Right kidney (tissue), 1 donor: ENCODE results near the gene H2AZ1.

Experiments used
- DNase-seq: peaks from one replicate; pipeline ENCODE4 v3.0.0-alpha.2; 2016

H2AZ1 gene

GRCh38 chr4:99947608-99948007 lies 2.5 kb downstream of the H2AZ1 start:
- no peak for DNase-seq

DNA sequence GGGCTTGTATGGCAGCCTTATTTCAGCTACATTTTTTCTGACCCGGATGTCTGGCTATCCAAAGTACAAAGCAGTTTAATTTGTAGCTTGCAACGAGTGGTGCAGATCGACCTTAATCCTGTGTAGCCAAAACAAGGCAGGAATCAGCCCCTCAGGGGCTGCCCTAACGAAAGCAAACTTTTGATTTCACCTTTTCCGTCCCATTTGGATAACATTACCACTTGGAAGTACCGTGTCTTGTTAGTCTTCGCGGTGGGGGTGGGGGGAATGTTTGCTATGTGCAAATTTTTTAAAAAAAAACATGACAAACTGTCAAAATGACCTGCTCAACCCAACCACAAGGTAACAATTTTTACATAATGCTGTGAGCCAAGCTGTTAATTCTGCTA lies 2.9 kb downstream of the H2AZ1 start:
- DNase-seq = no peak

GRCh38 chr4:99946356-99947189 lies 3.5 kb downstream of the H2AZ1 start, which contains the start of gene DNAJB14:
TSS of gene DNAJB14 (minus strand) at chr4:99946618. CDS start at chr4:99946571, 47 bp downstream.
- DNase-seq = peak; percentile 89

DNA sequence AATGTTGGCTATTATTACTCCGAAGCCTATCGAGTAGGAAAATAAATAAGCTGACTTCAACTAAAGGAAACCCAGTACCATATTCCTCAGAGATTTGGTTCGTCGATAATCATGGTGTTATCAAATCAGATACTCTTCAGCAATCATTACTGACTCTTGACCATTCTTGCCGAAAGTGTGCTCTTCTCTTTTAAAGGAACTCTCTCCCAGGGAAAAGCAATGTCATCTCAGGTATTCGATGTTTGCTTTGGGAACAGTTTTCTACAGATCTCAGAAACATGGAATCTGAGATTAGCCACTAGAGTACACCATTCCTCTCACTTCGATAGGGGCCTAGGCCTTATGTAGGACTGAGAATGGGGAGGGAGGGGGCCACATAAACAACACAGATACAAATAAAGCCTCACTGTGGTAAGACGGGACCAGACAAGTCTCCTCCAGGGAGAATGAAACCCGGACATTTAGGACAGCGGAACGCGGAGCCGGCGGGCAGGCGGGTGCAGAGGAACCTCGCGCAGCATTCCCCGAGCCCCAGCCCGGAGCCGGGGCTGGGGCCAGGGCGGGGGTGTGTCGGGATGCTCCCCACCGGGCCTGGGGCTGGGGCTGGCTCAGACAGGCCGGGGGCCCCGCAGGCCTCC lies 4.2 kb downstream of the H2AZ1 start:
- peak; percentile 68 for DNase-seq

DNA sequence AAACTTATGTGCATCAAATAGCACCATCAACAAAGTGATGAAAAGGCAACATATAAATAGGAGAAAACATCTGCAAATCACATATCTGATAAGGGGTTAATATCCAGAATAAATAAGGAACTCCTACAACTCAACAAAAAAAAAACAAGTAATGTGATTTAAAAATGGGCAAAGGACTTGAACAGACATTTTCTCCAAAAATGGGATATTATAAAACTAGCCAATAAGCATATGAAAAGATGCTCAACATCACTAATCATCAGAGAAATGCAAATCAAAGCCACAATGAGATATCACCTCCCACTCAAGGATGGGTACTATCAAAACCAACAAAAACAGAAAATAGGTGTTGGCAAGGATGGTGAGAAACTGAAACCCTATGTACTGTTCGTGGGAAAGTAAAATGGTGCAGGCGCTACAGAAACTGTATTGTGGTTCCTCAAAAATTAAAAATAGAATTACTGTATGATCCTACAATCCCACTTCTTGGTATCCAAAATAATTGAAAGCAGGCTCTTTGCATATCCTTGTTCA lies 6.1 kb downstream of the H2AZ1 start:
- DNase-seq = no peak

DNA sequence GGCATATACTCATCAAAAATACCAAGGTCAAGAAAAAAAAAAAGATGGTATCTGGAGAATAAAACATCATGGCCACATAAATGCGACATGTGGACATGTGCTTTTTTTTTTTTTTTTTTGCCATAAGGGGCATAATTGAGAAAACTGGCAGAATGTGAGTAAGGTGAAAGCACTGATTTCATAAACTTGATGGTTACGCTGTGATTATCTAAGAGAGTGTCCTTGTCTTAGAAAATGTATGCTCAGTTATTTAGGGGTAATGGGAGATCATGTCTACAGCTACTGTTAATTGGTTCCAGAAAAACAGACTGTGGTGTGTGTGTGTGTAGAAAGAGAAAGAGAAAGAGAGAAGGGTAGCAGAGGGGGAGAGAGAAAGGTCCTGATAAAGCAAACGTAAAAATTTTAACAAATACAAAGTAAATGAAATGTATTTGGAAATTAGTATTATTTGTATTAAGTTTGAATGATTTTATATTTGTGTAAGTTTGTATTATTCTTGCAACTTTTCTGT lies 11.8 kb downstream of the H2AZ1 start:
- no peak for DNase-seq

DNA sequence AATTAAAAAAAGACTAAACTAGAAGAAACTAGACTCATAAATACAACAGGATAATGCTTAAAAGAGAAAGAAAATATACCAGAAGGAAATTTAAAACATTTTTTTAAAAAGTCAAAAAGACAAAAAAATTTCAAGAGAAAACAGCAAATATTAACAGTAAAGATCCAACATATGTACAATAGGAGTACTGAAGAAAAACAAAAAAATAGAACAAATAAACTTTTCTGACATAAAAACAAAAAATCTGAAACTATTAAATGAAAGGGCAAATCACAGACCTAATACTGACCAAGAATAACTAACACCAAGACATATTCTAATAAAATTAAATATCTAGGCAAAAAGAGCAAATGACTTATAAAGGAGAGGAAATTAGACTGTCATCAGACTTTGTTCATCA lies 15.2 kb downstream of the H2AZ1 start:
- DNase-seq = no peak

- DNase-seq = no peak
Observed at GRCh38 chr4:99927566-99927965, 22.5 kb downstream of the H2AZ1 start.

DNA sequence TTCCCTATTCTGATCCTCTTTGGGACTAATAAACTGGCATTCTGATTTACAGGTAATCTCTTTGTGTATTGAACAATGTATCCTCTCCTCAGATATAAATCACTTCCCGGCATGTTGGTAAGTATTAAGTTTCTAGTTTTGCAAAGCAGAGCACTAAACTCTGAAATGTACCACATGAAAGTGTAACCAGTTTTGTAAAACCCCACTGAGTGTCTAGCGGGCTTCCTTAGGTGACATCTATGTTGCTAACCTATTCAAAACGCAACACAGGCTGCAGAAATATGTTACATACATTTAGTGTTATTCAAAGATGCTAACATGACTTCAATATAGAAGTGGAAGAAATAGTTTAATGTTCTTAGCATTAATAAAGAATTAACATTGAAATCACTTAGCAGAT lies 28.9 kb downstream of the H2AZ1 start:
- DNase-seq = no peak

DNA sequence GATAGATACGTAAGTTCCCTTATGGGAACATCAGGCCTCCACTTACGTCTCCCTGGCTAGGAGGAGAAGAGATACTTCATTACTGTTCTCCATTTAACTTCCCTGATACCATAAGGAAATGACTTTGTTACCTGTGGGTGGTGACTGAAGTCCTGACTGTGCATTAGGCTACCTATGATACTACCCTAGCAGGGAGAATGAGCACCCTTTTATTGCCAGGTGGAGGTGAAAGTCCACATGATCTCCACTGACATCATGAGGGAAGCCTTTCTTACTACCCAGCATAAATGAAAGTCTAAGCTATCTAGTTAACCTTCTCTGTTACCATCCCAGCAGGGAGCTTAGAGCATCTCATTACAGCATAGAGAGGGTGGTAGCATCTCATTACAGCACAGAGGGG lies 31.4 kb downstream of the H2AZ1 start:
- no peak for DNase-seq

DNA sequence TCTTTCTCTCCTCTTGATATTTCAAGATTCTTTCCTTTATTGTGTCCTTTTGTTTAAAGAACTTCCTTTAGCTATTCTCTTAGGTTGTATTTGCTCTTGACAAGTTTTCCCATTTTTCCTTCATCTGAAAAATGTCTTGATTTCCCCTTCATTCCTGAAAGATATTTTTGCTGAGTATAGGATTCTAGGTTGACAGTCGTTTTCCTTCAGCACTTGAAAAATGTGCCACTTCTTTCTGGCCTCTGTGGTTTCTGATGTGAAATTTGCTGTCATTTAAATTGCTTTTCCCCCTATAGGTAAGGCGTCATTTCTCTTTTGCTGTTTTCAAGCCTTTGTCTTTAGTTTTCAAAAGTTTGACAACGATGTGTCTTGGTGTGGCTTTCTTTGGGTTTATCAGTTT lies 32.5 kb downstream of the H2AZ1 start:
- DNase-seq = no peak

DNA sequence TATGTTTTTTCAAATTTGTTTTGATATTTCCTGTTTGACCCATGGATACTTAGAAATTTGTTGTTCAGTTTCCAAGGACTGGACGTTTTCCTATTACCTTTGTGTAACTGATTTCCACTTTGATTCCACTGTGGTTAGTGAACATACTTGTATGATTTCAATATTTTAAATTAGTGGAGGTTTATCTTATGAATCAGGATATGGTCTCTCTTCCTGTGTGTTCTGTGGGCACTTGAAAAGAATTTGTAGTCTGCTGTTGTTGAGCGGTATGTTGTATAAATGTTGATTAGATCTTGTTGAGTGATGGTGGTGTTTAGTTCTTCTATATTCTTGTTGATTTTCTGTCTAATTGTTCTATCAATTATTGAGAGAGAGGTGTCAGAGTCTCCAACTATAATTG lies 34.6 kb downstream of the H2AZ1 start:
- DNase-seq = no peak
